HepG2 (cell line): Measurements from ENCODE around the gene ACSF3. TPM values are rescaled to one million over a fixed set of nuclear protein-coding genes. Genes with fewer than 3 reads are reported as not detected.

Source experiments
- ATAC-seq: fragments of 200-7000 bp; cut with Tn5 transposase; 3 replicates; pipeline ENCODE4 v1.9.1; 2020; ENCODE audit warnings: mild to moderate bottlenecking, moderate library complexity
- BruUV-seq: library from RNA; stranded (reverse); fragments of 400-500 nt; replicated peaks from 2 replicates; lab custom pipeline; 2021; lab: Mats Ljungman, UMichigan
- CTCF ChIA-PET: fragments of 300-600 bp; formaldehyde crosslinking; extraction: SDS; loops from one replicate; lab custom pipeline; 2021; ENCODE audit warnings: low total read pairs, inconsistent platforms, low intra/inter-chr PET ratio; lab: Yijun Ruan, JAX
- POLR2A ChIA-PET: fragments of 350-600 bp; sonication (Branson Sonifier 250); formaldehyde crosslinking; loops from one replicate; lab custom pipeline; 2020; ENCODE audit warnings: antibody characterized with exemption, inconsistent platforms; lab: Yijun Ruan, JAX
- DNase-seq: peaks from one replicate; pipeline ENCODE4 v3.0.0-alpha.2; 2015; ENCODE audit warnings: low spot score
- FAIRE-seq: peaks from 3 replicates; lab custom pipeline; 2011; peaks lifted over from hg19 to GRCh38; lab: Jason Lieb, UNC
- H2AFZ ChIP-seq: one replicate; pipeline ENCODE4 v1.6.1; 2011; ENCODE audit warnings: low read length, inconsistent platforms
- H3K27ac ChIP-seq: fragments of 300-600 bp; 3 replicates; pipeline ENCODE4 v1.8.0; 2011; ENCODE audit warnings: mixed run types, mild to moderate bottlenecking, mixed read lengths, low read length, inconsistent platforms; ENCODE audit not compliant: insufficient read depth; ENCODE audit errors: extremely low read length
- H3K27me3 ChIP-seq, 2 experiments: fragments of 200-600 bp in 1 of 2; 2 replicates in 1 of 2; 3 replicates in 1 of 2; pipeline versions ENCODE4 v1.6.0 to v1.8.0; 2011; ENCODE audit warnings: low read length in 2 of 2, mild to moderate bottlenecking in 2 of 2, moderate library complexity in 2 of 2, inconsistent platforms in 1 of 2; ENCODE audit not compliant: insufficient read depth in 2 of 2, control insufficient read depth in 1 of 2
- H3K36me3 ChIP-seq, 2 experiments: fragments of 200-600 bp in 1 of 2; replicated peaks in 1 of 2; 2 replicates in 1 of 2; 3 replicates in 1 of 2; pipeline versions ENCODE4 v1.5.1 to v1.8.0; 2011; ENCODE audit warnings: low read length in 2 of 2, inconsistent platforms in 1 of 2; ENCODE audit not compliant: insufficient read depth in 2 of 2, control insufficient read depth in 1 of 2
- H3K4me1 ChIP-seq: 2 replicates; pipeline ENCODE4 v1.5.1; 2012; ENCODE audit warnings: low read length, inconsistent platforms; ENCODE audit not compliant: insufficient read depth
- H3K4me2 ChIP-seq: 2 replicates; pipeline ENCODE4 v1.6.0; 2011; ENCODE audit warnings: low read depth, low read length, inconsistent platforms
- H3K4me3 ChIP-seq, 3 experiments: fragments of 200-600 bp in 1 of 3; sonication (generic), shearing (Covaris generic) in 1 of 3; replicated peaks in 1 of 3; 2 replicates each; pipeline ENCODE4 v1.5.1; 2011 to 2016; ENCODE audit warnings: low read length in 3 of 3, inconsistent platforms in 2 of 3, low read depth in 2 of 3, mild to moderate bottlenecking in 2 of 3, control low read depth in 1 of 3, mixed read lengths in 1 of 3; ENCODE audit not compliant: insufficient read depth in 1 of 3
- H3K79me2 ChIP-seq: one replicate; pipeline ENCODE4 v1.6.1; 2011; ENCODE audit warnings: low read length, inconsistent platforms; ENCODE audit not compliant: insufficient read depth
- H3K9ac ChIP-seq: 2 replicates; pipeline ENCODE4 v1.6.0; 2011; ENCODE audit warnings: mild to moderate bottlenecking, low read depth, low read length, inconsistent platforms; ENCODE audit not compliant: insufficient read depth
- H3K9me3 ChIP-seq: 2 replicates; pipeline ENCODE4 v1.5.1; 2012; ENCODE audit warnings: mild to moderate bottlenecking, low read length
- H4K20me1 ChIP-seq: 2 replicates; pipeline ENCODE4 v1.6.0; 2011; ENCODE audit warnings: inconsistent platforms, mild to moderate bottlenecking, low read length, moderate library complexity; ENCODE audit not compliant: insufficient read depth
- ATF7 ChIP-seq, 2 experiments: fragments of 450-650 bp in 1 of 2; sonication (generic) in 1 of 2; formaldehyde crosslinking in 1 of 2; IDR thresholded peaks; 2 replicates each; pipeline versions ENCODE4 v1.4.0 to v1.6.1; 2016 to 2020; ENCODE audit warnings: antibody characterized with exemption in 1 of 2, mild to moderate bottlenecking in 1 of 2, missing genetic modification reagents in 1 of 2
- CREB1 ChIP-seq, 2 experiments: fragments of 450-650 bp in 1 of 2; IDR thresholded peaks; 2 replicates each; pipeline ENCODE4 v1.6.1; 2016 to 2017; ENCODE audit warnings: control low read depth in 1 of 2, mild to moderate bottlenecking in 1 of 2, missing compliant biosample characterization in 1 of 2, missing genetic modification characterization in 1 of 2
- MNT ChIP-seq: fragments of 450-650 bp; IDR thresholded peaks from 2 replicates; pipeline ENCODE4 v1.6.1; 2016
- NBN ChIP-seq: fragments of 450-650 bp; conservative IDR thresholded peaks from 2 replicates; pipeline ENCODE4 v1.6.1; 2017
- ZFYVE20 ChIP-seq: sonication (generic); formaldehyde crosslinking; IDR thresholded peaks from 2 replicates; pipeline ENCODE4 v1.8.0; 2023; ENCODE audit warnings: low read depth, mild to moderate bottlenecking, moderate library complexity, missing genetic modification reagents, borderline replicate concordance
- WGBS: methylation state at CpG from one replicate; pipeline ENCODE4 v1.1.6; 2017; ENCODE audit warnings: low lambda C conversion rate; 5-methylcytosine and 5-hydroxymethylcytosine counted together
- in situ Hi-C: cut with HindIII; loops from 2 replicates; pipeline ENCODE4 v1.10.0; 2017; ENCODE audit warnings: low pct_unique_long_range_greater_than_20kb; ENCODE audit not compliant: extremely low pct_ligation_motif_present
- intact Hi-C: fragments of 100-400 bp; cut with micrococcal nuclease; formaldehyde crosslinking; loops from one replicate; pipeline ENCODE4 v1.10.0; 2022; ENCODE audit not compliant: unreplicated experiment
- polyA plus RNA-seq, 8 experiments: library from polyadenylated mRNA; depleted of rRNA in 3 of 8; stranded (reverse) in 7 of 8; unstranded in 1 of 8; fragments of >200 nt; fragmentation: Illumina TruSeq in 4 of 8; extraction: Trizol in 4 of 8; gene quantifications; 2 replicates each; pipeline versions ENCODE4 v1.2.1 to v1.2.3, GENCODE V29; 2011 to 2016; ENCODE audit warnings: low read depth in 4 of 8, missing spikeins in 1 of 8, mixed read lengths in 1 of 8; ENCODE audit not compliant: insufficient read depth in 1 of 8
- total RNA-seq, 5 experiments: library from RNA; depleted of rRNA; stranded (reverse); fragments of >200 nt; fragmentation: Illumina TruSeq; extraction: Trizol; gene quantifications; 2 replicates each; pipeline ENCODE4 v1.2.3, GENCODE V29; 2016; ENCODE audit warnings: low read depth in 1 of 5
- TF ChIP-seq, protein P1 (sequence below): sonication (generic); formaldehyde crosslinking; IDR thresholded peaks from 2 replicates; pipeline ENCODE4 v1.4.0; 2020; ENCODE audit warnings: missing genetic modification reagents, borderline replicate concordance

The ACSF3 gene
- total and polyA plus RNA-seq, 2 of the 13 experiments (the other 11 are each of a cell fraction or from before 2014, with no cell fraction given), result 14.9 to 30.6 TPM

GRCh38 chr16:89079434-89079980 is 14.1 kb upstream of the ACSF3 start (continued):
- TF ChIP-seq, protein P1, sequence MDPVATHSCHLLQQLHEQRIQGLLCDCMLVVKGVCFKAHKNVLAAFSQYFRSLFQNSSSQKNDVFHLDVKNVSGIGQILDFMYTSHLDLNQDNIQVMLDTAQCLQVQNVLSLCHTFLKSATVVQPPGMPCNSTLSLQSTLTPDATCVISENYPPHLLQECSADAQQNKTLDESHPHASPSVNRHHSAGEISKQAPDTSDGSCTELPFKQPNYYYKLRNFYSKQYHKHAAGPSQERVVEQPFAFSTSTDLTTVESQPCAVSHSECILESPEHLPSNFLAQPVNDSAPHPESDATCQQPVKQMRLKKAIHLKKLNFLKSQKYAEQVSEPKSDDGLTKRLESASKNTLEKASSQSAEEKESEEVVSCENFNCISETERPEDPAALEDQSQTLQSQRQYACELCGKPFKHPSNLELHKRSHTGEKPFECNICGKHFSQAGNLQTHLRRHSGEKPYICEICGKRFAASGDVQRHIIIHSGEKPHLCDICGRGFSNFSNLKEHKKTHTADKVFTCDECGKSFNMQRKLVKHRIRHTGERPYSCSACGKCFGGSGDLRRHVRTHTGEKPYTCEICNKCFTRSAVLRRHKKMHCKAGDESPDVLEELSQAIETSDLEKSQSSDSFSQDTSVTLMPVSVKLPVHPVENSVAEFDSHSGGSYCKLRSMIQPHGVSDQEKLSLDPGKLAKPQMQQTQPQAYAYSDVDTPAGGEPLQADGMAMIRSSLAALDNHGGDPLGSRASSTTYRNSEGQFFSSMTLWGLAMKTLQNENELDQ (CRISPR knock-in tag), result no peak

DNA sequence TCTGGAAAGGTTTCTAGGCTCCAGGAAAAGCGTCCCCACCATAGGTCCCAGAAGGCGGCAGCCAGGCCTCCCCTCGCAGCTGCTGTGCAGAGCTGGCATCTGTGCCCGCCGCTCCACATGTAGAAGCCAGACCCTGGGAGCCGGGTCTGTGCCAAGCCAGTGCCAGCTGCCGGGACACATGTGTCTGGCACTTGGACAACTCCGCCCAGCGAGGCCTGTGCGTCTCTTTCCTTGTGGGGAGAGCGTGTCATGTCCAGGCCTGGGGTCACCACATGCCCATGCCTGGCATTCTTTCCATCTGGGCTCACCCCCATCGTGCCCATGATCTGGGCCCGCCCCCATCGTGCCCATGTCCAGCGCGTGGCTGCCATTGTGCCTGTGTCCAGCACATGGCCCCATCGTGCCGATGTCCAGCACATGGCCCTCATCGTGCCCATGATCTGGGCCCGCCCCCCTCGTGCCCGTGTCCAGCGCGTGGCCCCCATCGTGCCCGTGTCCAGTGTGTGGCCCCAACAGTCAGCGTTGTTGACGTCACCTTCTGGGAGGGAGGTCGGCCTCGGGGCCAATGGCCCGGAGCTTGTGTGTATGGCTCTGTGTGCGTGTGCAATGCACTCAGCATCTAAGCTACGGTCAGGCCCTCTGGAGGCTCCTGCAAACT is 13.3 kb upstream of the ACSF3 start:
- in situ Hi-C loops, result no loop called here
- intact Hi-C loops, result no loop called here
- no peak for FAIRE-seq
- Histone ChIP-seq H3K9me3 (peaks cover 7% of the 10 kb centered on the region; the same call in 1 of the 2 replicates), H3K9ac (no peak overlapping the region), H4K20me1 (no peaks in the 10 kb centered on the region), H3K4me3 (no peak overlapping the region), H2AFZ (no peak overlapping the region), H3K79me2 (no peaks in the 10 kb centered on the region), H3K27ac (no peak overlapping the region), H3K4me1 (no peaks in the 10 kb centered on the region), H3K36me3 (no peaks in the 10 kb centered on the region), H3K27me3 (peaks cover 24 to 66% of the 10 kb centered on the region in 2 experiments), H3K4me2 (no peak overlapping the region)
- no TSS peak for BruUV-seq
- DNase-seq, result no peak
- no peak for ATAC-seq
- ChIA-PET POLR2A (no interaction called here), CTCF (no interaction called here)
- no peak for TF ChIP-seq ZFYVE20 (CRISPR knock-in tag)
- peak; percentile 82 for TF ChIP-seq ATF7 (IDR thresholded peaks at IDR 0.05)
- no peak for TF ChIP-seq ATF7 (CRISPR knock-in tag; IDR thresholded peaks at IDR 0.05)
- TF ChIP-seq NBN, result no peak
- TF ChIP-seq MNT, result peak; percentile 74
- peak; percentile 74 for TF ChIP-seq CREB1 (IDR thresholded peaks at IDR 0.05)
- no peak for TF ChIP-seq CREB1 (CRISPR knock-in tag; IDR thresholded peaks at IDR 0.05)
- 38% methylated on average over 19 of the region's 33 CpGs for WGBS
